ENCODE data around the gene SPG11.

- TF ChIP-seq ZNF24 (IDR thresholded peaks at IDR 0.05) (no peak), NFIC (IDR thresholded peaks at IDR 0.05) (no peak), GTF2F1 (IDR thresholded peaks at IDR 0.05; ENCODE audit: low read depth, low read length) (no peak), ILF3 (IDR thresholded peaks at IDR 0.05; ENCODE audit: borderline replicate concordance) (no peak), RCOR1 (IDR thresholded peaks at IDR 0.05; ENCODE audit: borderline replicate concordance in 1 of 2, low read depth in 2 of 2, low read length in 2 of 2) (no peak), CAMTA2 (CRISPR knock-in tag; conservative IDR thresholded peaks at IDR 0.05) (no peak), ZNF699 (CRISPR knock-in tag; IDR thresholded peaks at IDR 0.05; ENCODE audit: insufficient replicate concordance) (no peak), NFYB (IDR thresholded peaks at IDR 0.05; ENCODE audit: extremely low read depth, insufficient read length) (no peak), SREBF2 (CRISPR knock-in tag; IDR thresholded peaks at IDR 0.05) (no peak), DDX20 (tag; IDR thresholded peaks at IDR 0.05; ENCODE audit: low read depth) (no peak)
These were observed 35.2 kb upstream of the SPG11 start for GRCh38 chr15:44698641-44699040.

Measured in K562 (cell line).